Activated CD4-positive, alpha-beta T cell treated with anti-CD3 and anti-CD28 coated beads for 24 hours (primary cell): ENCODE measurements around the gene AIF1L.

Source experiments
- DNase-seq, 2 donors: peaks; one replicate each; pipeline ENCODE4 v3.0.0-alpha.2; 2020; ENCODE audit warnings: low read depth in 2 of 2

Gene AIF1L

GRCh38 chr9:131076347-131077195 lies 19.8 kb upstream of the AIF1L start:
- DNase-seq: no peak

- no peak for DNase-seq
These were observed 17.6 kb upstream of the AIF1L start for GRCh38 chr9:131078427-131079366.

GRCh38 chr9:131080589-131080988 lies 15.7 kb upstream of the AIF1L start:
- DNase-seq: no peak

GRCh38 chr9:131081868-131082267 lies 14.5 kb upstream of the AIF1L start:
- DNase-seq: no peak

GRCh38 chr9:131082774-131083512 lies 13.4 kb upstream of the AIF1L start:
- DNase-seq: no peak

GRCh38 chr9:131084661-131085369 lies 11.5 kb upstream of the AIF1L start:
- no peak for DNase-seq

GRCh38 chr9:131085370-131086122 lies 10.8 kb upstream of the AIF1L start:
- no peak for DNase-seq

GRCh38 chr9:131087354-131087893 lies 8.9 kb upstream of the AIF1L start:
- DNase-seq: no peak

GRCh38 chr9:131090025-131090787 lies 6.1 kb upstream of the AIF1L start:
- no peak for DNase-seq

GRCh38 chr9:131091352-131091992 lies 4.9 kb upstream of the AIF1L start:
- no peak for DNase-seq

GRCh38 chr9:131092030-131092429 lies 4.3 kb upstream of the AIF1L start:
- no peak for DNase-seq

GRCh38 chr9:131092548-131093440 lies 3.5 kb upstream of the AIF1L start:
- DNase-seq: no peak

GRCh38 chr9:131094015-131094414 lies 2.3 kb upstream of the AIF1L start:
- DNase-seq: no peak

GRCh38 chr9:131094622-131095021 lies 1.7 kb upstream of the AIF1L start:
- no peak for DNase-seq

GRCh38 chr9:131095666-131096268 lies 564 bp upstream of the AIF1L start:
- no peak for DNase-seq

GRCh38 chr9:131097126-131097947 lies 1.0 kb downstream of the AIF1L start:
- no peak for DNase-seq

- no peak for DNase-seq
These were observed 1.6 kb downstream of the AIF1L start for GRCh38 chr9:131097948-131098278.
